Adrenal gland (tissue), 5 donors: ENCODE data around the gene EDEM3.

Source experiments
- CTCF ChIP-seq, 6 experiments: fragments of 450-650 bp in 4 of 6; fragments of 200-600 bp in 2 of 6; sonication (generic) in 1 of 6; IDR thresholded peaks; 1 replicate in 5 of 6; 2 replicates in 1 of 6; pipeline versions ENCODE4 v1.5.1 to v1.8.0; 2016 to 2021; ENCODE audit warnings: antibody characterized with exemption in 6 of 6, mild to moderate bottlenecking in 2 of 6, moderate library complexity in 1 of 6
- POLR2A ChIP-seq, 2 donors: fragments of 450-650 bp; IDR thresholded peaks; one replicate each; pipeline ENCODE4 v1.6.1; 2017; ENCODE audit warnings: antibody characterized with exemption in 2 of 2, mild to moderate bottlenecking in 2 of 2, moderate library complexity in 1 of 2
- donor health status: DM: no; HTN: no; CAD: no.

GRCh38 chr1:184682956-184683355, 71.7 kb downstream of the EDEM3 start:
- TF ChIP-seq CTCF (IDR thresholded peaks at IDR 0.05) (no peak), POLR2A (IDR thresholded peaks at IDR 0.05) (no peak)
